Smooth muscle cell (in vitro differentiated cells): Measurements from ENCODE around the gene PEX26. TPM values are rescaled to one million over a fixed set of nuclear protein-coding genes. Genes with fewer than 3 reads are reported as not detected.
A peak's percentile ranks its signal among the peaks of the same experiment; 100 is the strongest.
"Not testable (repeated sequence)": the region's sequence is repeated elsewhere in the genome, so short reads cannot be mapped to it uniquely, and the experiment has no call there.

Experiments
- DNase-seq: peaks from one replicate; lab custom pipeline; 2025; ENCODE audit not compliant: unreplicated experiment; lab: John Stamatoyannopoulos, UW
- H2AFZ ChIP-seq: fragments of 200-600 bp; sonication (generic); 2 replicates; pipeline ENCODE4 v1.6.0; 2016; ENCODE audit warnings: antibody characterized with exemption, low read depth, mild to moderate bottlenecking
- H3F3A ChIP-seq: fragments of 200-600 bp; sonication (generic); 2 replicates; pipeline ENCODE4 v1.6.0; 2017; ENCODE audit warnings: antibody characterized with exemption, low read depth
- H3K27ac ChIP-seq: fragments of 200-600 bp; sonication (generic); 2 replicates; pipeline ENCODE4 v1.5.1; 2016; ENCODE audit warnings: low read depth, mild to moderate bottlenecking
- H3K27me3 ChIP-seq: fragments of 200-600 bp; sonication (generic); 2 replicates; pipeline ENCODE4 v1.6.1; 2016; ENCODE audit warnings: low read depth, mild to moderate bottlenecking
- H3K36me3 ChIP-seq: fragments of 200-600 bp; sonication (generic); 2 replicates; pipeline ENCODE4 v1.5.1; 2016; ENCODE audit warnings: low read depth
- H3K4me1 ChIP-seq: fragments of 200-600 bp; sonication (generic); 2 replicates; pipeline ENCODE4 v1.5.1; 2016; ENCODE audit warnings: low read depth
- H3K4me2 ChIP-seq: fragments of 200-600 bp; sonication (generic); 2 replicates; pipeline ENCODE4 v1.6.0; 2016; ENCODE audit warnings: mild to moderate bottlenecking
- H3K4me3 ChIP-seq: fragments of 200-600 bp; sonication (generic); 2 replicates; pipeline ENCODE4 v1.5.1; 2016; ENCODE audit warnings: mild to moderate bottlenecking
- H3K79me2 ChIP-seq: fragments of 200-600 bp; sonication (generic); 2 replicates; pipeline ENCODE4 v1.6.0; 2016; ENCODE audit warnings: low read depth, mild to moderate bottlenecking
- H3K9ac ChIP-seq: fragments of 200-600 bp; sonication (generic); 2 replicates; pipeline ENCODE4 v1.6.0; 2016; ENCODE audit warnings: low read depth
- H3K9me3 ChIP-seq: fragments of 200-600 bp; sonication (generic); replicated peaks from 2 replicates; pipeline ENCODE4 v1.5.1; 2016; ENCODE audit warnings: low read depth
- H4K20me1 ChIP-seq: fragments of 200-600 bp; sonication (generic); 2 replicates; pipeline ENCODE4 v1.6.0; 2016; ENCODE audit warnings: low read depth
- CTCF ChIP-seq: fragments of 200-600 bp; sonication (generic); IDR thresholded peaks from 2 replicates; pipeline ENCODE4 v1.5.1; 2017; ENCODE audit warnings: borderline replicate concordance, mild to moderate bottlenecking, antibody characterized with exemption; ENCODE audit not compliant: insufficient read depth, poor library complexity, severe bottlenecking
- WGBS: methylation state at CpG from one replicate; pipeline ENCODE4 v1.1.7; 2016; ENCODE audit warnings: low lambda C conversion rate; 5-methylcytosine and 5-hydroxymethylcytosine counted together
- polyA plus RNA-seq: library from polyadenylated mRNA; unstranded; fragments of >200 nt; fragmentation: Nextera tagmentation; extraction: Ambion mirVana; gene quantifications from 2 replicates; pipeline ENCODE4 v1.2.1, GENCODE V29; 2016
- total RNA-seq: library from RNA; depleted of rRNA; stranded (reverse); fragments of >200 nt; gene quantifications from 2 replicates; pipeline ENCODE4 v1.2.3, GENCODE V29; 2014

PEX26 gene
- total and polyA plus RNA-seq, 2 experiments from 2014 or later, result 4.3 to 15.3 TPM

- Histone ChIP-seq H2AFZ (no peak overlapping the region), H3K9ac (peak overlapping the region; percentile 10), H3K4me3 (no peak overlapping the region), H3K4me1 (peaks cover 4% of the 10 kb centered on the region), H3K4me2 (no peak overlapping the region), H3F3A (no peaks in the 10 kb centered on the region), H3K27ac (peak overlapping the region; percentile 56), H4K20me1 (no peaks in the 10 kb centered on the region), H3K36me3 (no peaks in the 10 kb centered on the region), H3K79me2 (no peaks in the 10 kb centered on the region), H3K9me3 (no peaks in the 10 kb centered on the region), H3K27me3 (no peaks in the 10 kb centered on the region)
- TF ChIP-seq CTCF, result no peak
- 76% methylated on average over 13 of the region's 13 CpGs for WGBS
- DNase-seq, result no peak
Measured at GRCh38 chr22:18060646-18061620, 16.9 kb upstream of the PEX26 start.

- Histone ChIP-seq H2AFZ (no peak overlapping the region), H4K20me1 (no peaks in the 10 kb centered on the region), H3K36me3 (no peaks in the 10 kb centered on the region), H3K9me3 (no peaks in the 10 kb centered on the region), H3K4me1 (no peaks in the 10 kb centered on the region), H3K27me3 (no peaks in the 10 kb centered on the region), H3K4me3 (no peak overlapping the region), H3K27ac (no peak overlapping the region), H3K9ac (no peak overlapping the region), H3F3A (no peaks in the 10 kb centered on the region), H3K4me2 (no peak overlapping the region), H3K79me2 (no peaks in the 10 kb centered on the region)
- no peak for DNase-seq
- TF ChIP-seq CTCF, result no peak
- WGBS, result 80% methylated on average over 3 of the region's 3 CpGs
Measured at GRCh38 chr22:18062421-18062820, 15.4 kb upstream of the PEX26 start.

GRCh38 chr22:18063306-18063705, 14.5 kb upstream of the PEX26 start:
- no peak overlapping the region for H2AFZ ChIP-seq
- no peaks in the 10 kb centered on the region for H3K9me3 ChIP-seq
- H3K9ac ChIP-seq, result no peak overlapping the region
- 67% methylated on average over 7 of the region's 7 CpGs for WGBS
- H3K4me3 ChIP-seq, result no peak overlapping the region
- no peaks in the 10 kb centered on the region for H3K79me2 ChIP-seq
- H3F3A ChIP-seq, result no peaks in the 10 kb centered on the region
- H3K4me2 ChIP-seq, result no peak overlapping the region
- H3K27ac ChIP-seq, result peak overlapping the region; percentile 31
- no peaks in the 10 kb centered on the region for H3K36me3 ChIP-seq
- H3K27me3 ChIP-seq, result no peaks in the 10 kb centered on the region
- H4K20me1 ChIP-seq, result no peaks in the 10 kb centered on the region
- no peaks in the 10 kb centered on the region for H3K4me1 ChIP-seq
- TF ChIP-seq CTCF, result no peak
- DNase-seq, result no peak

GRCh38 chr22:18063715-18064114, 14.1 kb upstream of the PEX26 start:
- not testable (repeated sequence) for H2AFZ ChIP-seq, H3K9me3 ChIP-seq, DNase-seq, H3K36me3 ChIP-seq, H3K79me2 ChIP-seq, H3K4me1 ChIP-seq, H3F3A ChIP-seq, H3K27me3 ChIP-seq, H4K20me1 ChIP-seq, H3K9ac ChIP-seq, H3K4me3 ChIP-seq, H3K4me2 ChIP-seq
- WGBS, result 74% methylated on average over 6 of the region's 6 CpGs
- H3K27ac ChIP-seq, result peak overlapping the region; percentile 31
